ENCODE data around the gene CYP19A1.

GRCh38 chr15:51290720-51291119, 47.7 kb downstream of the CYP19A1 start:
- TF ChIP-seq CTCF (IDR thresholded peaks at IDR 0.05), result no peak
- no peak for TF ChIP-seq POLR2A (IDR thresholded peaks at IDR 0.05)

All from esophagus squamous epithelium (tissue), 4 donors.